DMS79 treated with DMSO at 0.1 percent for 48 hours (cell line): ENCODE results near the gene RNASE1.
"Not testable (repeated sequence)": the region's sequence is repeated elsewhere in the genome, so short reads cannot be mapped to it uniquely, and the experiment has no call there.

Experiments
- DNase-seq: peaks from one replicate; lab custom pipeline; 2025; lab: John Stamatoyannopoulos, UW

The RNASE1 gene

GRCh38 chr14:20802341-20803084, at the start of gene RNASE1:
RNASE1 (minus strand) TSS chr14:20802844; CDS start chr14:20802068, 776 bp downstream.
- DNase-seq: no peak

- DNase-seq: no peak
Observed at GRCh38 chr14:20848955-20849570, 46.4 kb upstream of the RNASE1 start.

GRCh38 chr14:20848316-20848954, 45.8 kb upstream of the RNASE1 start:
- DNase-seq: no peak

- DNase-seq: no peak
Observed at GRCh38 chr14:20846560-20846959, 43.9 kb upstream of the RNASE1 start.

GRCh38 chr14:20841096-20841495, 38.5 kb upstream of the RNASE1 start:
- DNase-seq: no peak

GRCh38 chr14:20837831-20838230, 35.2 kb upstream of the RNASE1 start:
- DNase-seq: no peak

- DNase-seq: no peak
Observed at GRCh38 chr14:20836668-20837338, 34.2 kb upstream of the RNASE1 start.

- no peak for DNase-seq
Observed at GRCh38 chr14:20834899-20835298, 32.3 kb upstream of the RNASE1 start.

GRCh38 chr14:20830831-20831230, 28.2 kb upstream of the RNASE1 start:
- DNase-seq: no peak

- DNase-seq: not testable (repeated sequence)
Observed at GRCh38 chr14:20828024-20828694, 25.5 kb upstream of the RNASE1 start.

- no peak for DNase-seq
Observed at GRCh38 chr14:20827326-20827725, 24.7 kb upstream of the RNASE1 start.

GRCh38 chr14:20826666-20827065, 24.0 kb upstream of the RNASE1 start:
- not testable (repeated sequence) for DNase-seq

GRCh38 chr14:20823859-20824258, 21.2 kb upstream of the RNASE1 start:
- DNase-seq: no peak

GRCh38 chr14:20821521-20822108, 19.0 kb upstream of the RNASE1 start:
- not testable (repeated sequence) for DNase-seq

- no peak for DNase-seq
Observed at GRCh38 chr14:20820063-20820904, 17.6 kb upstream of the RNASE1 start.

- no peak for DNase-seq
Observed at GRCh38 chr14:20818861-20819260, 16.2 kb upstream of the RNASE1 start.

- not testable (repeated sequence) for DNase-seq
Observed at GRCh38 chr14:20815946-20816345, 13.3 kb upstream of the RNASE1 start.

GRCh38 chr14:20811986-20812975, 9.6 kb upstream of the RNASE1 start:
- no peak for DNase-seq

GRCh38 chr14:20809917-20810316, 7.3 kb upstream of the RNASE1 start:
- no peak for DNase-seq

- no peak for DNase-seq
Observed at GRCh38 chr14:20808162-20808483, 5.5 kb upstream of the RNASE1 start.
